Thyroid gland (tissue), 4 donors: Measurements from ENCODE around the gene ACSF3. TPM values are rescaled to one million over a fixed set of nuclear protein-coding genes. Genes with fewer than 3 reads are reported as not detected.

Experiments used
- DNase-seq, 2 donors: peaks; one replicate each; pipeline ENCODE4 v3.0.0-alpha.2; 2019
- H3K27ac ChIP-seq, 3 donors: fragments of 200-600 bp; sonication (generic); 1 replicate in 2 of 3; 2 replicates in 1 of 3; pipeline ENCODE4 v1.5.1; 2016 to 2019; ENCODE audit warnings: mild to moderate bottlenecking in 1 of 3, moderate library complexity in 1 of 3
- H3K27me3 ChIP-seq: fragments of 200-600 bp; sonication (generic); one replicate; pipeline ENCODE4 v1.5.1; 2019
- H3K36me3 ChIP-seq, 2 donors: fragments of 200-600 bp; sonication (generic); one replicate each; pipeline ENCODE4 v1.5.1; 2016 to 2019
- H3K4me1 ChIP-seq, 2 donors: fragments of 200-600 bp; sonication (generic); one replicate each; pipeline ENCODE4 v1.5.1; 2017 to 2019
- H3K4me3 ChIP-seq, 3 donors: fragments of 200-600 bp; sonication (generic); replicated peaks in 1 of 3; 1 replicate in 2 of 3; 2 replicates in 1 of 3; pipeline ENCODE4 v1.5.1; 2016; ENCODE audit warnings: mild to moderate bottlenecking in 1 of 3
- H3K9me3 ChIP-seq: fragments of 200-600 bp; sonication (generic); one replicate; pipeline ENCODE4 v1.5.1; 2017
- CTCF ChIP-seq, 6 experiments: fragments of 200-600 bp in 3 of 6; fragments of 450-650 bp in 3 of 6; sonication (generic) in 3 of 6; IDR thresholded peaks; one replicate each; pipeline ENCODE4 v1.5.1; 2016 to 2019; ENCODE audit warnings: antibody characterized with exemption in 6 of 6, mild to moderate bottlenecking in 2 of 6, inconsistent platforms in 1 of 6, moderate library complexity in 1 of 6
- POLR2A ChIP-seq, 2 donors: fragments of 450-650 bp; IDR thresholded peaks; one replicate each; pipeline ENCODE4 v1.6.1; 2017; ENCODE audit warnings: antibody characterized with exemption in 2 of 2, mild to moderate bottlenecking in 2 of 2, moderate library complexity in 1 of 2
- WGBS, 2 donors: methylation state at CpG; one replicate each; pipeline ENCODE4 v1.1.5; 2017; 5-methylcytosine and 5-hydroxymethylcytosine counted together
- intact Hi-C: fragments of 100-400 bp; cut with DNase I; formaldehyde crosslinking; loops from one replicate; pipeline ENCODE4 v1.15.1; 2023
- total RNA-seq, 4 donors: library from RNA; depleted of rRNA; stranded (reverse); fragments of >200 nt; gene quantifications; one replicate each; pipeline ENCODE4 v1.2.3, GENCODE V29; 2016

Gene ACSF3
- total RNA-seq, 4 donors from 2014 or later, result 30.1 to 51.2 (median 33.4) TPM

- Histone ChIP-seq H3K27ac (no peak overlapping the region), H3K36me3 (no peaks in the 10 kb centered on the region), H3K27me3 (no peaks in the 10 kb centered on the region), H3K4me3 (no peak overlapping the region), H3K4me1 (peaks cover 2 to 7% of the 10 kb centered on the region in 2 donors), H3K9me3 (no peaks in the 10 kb centered on the region)
- intact Hi-C loops, result loop anchor here (10.0 kb wide), 1 partner anchor 231 kb away; no protein-coding TSS in a partner anchor
- WGBS, 2 donors, result 83 to 94% methylated on average over 12 to 16 of the region's 27 CpGs
- TF ChIP-seq POLR2A (IDR thresholded peaks at IDR 0.05) (no peak), CTCF (IDR thresholded peaks at IDR 0.05) (no peak)
- DNase-seq, result no peak
These were observed 82.6 kb downstream of the ACSF3 start for GRCh38 chr16:89176147-89176690.

GRCh38 chr16:89176717-89177116, 83.1 kb downstream of the ACSF3 start:
- H3K4me1 ChIP-seq, result peaks cover 0 to 2% of the 10 kb centered on the region in 2 donors
- H3K9me3 ChIP-seq, result no peaks in the 10 kb centered on the region
- 83 to 87% methylated on average over 4 to 7 of the region's 9 CpGs for WGBS, 2 donors
- intact Hi-C loops, result loop anchor here (10.0 kb wide), 1 partner anchor 232 kb away; no protein-coding TSS in a partner anchor
- TF ChIP-seq POLR2A (IDR thresholded peaks at IDR 0.05) (no peak), CTCF (IDR thresholded peaks at IDR 0.05) (no peak)
- H3K4me3 ChIP-seq, result no peak overlapping the region
- no peak for DNase-seq
- H3K36me3 ChIP-seq, result no peaks in the 10 kb centered on the region
- no peaks in the 10 kb centered on the region for H3K27me3 ChIP-seq
- no peak overlapping the region for H3K27ac ChIP-seq

- Histone ChIP-seq H3K9me3 (no peaks in the 10 kb centered on the region), H3K27me3 (no peaks in the 10 kb centered on the region), H3K27ac (no peak overlapping the region), H3K4me1 (no peaks in the 10 kb centered on the region), H3K4me3 (no peak overlapping the region), H3K36me3 (no peaks in the 10 kb centered on the region)
- DNase-seq, result no peak
- TF ChIP-seq CTCF (IDR thresholded peaks at IDR 0.05) (no peak), POLR2A (IDR thresholded peaks at IDR 0.05) (no peak)
- intact Hi-C loops, result loop anchor here (10.0 kb wide), 1 partner anchor 233 kb away; no protein-coding TSS in a partner anchor
- 75 to 77% methylated on average over 7 to 12 of the region's 12 CpGs for WGBS, 2 donors
These were observed 83.8 kb downstream of the ACSF3 start for GRCh38 chr16:89177501-89177900.

- H3K9me3 ChIP-seq, result no peaks in the 10 kb centered on the region
- DNase-seq, result no peak
- TF ChIP-seq POLR2A (IDR thresholded peaks at IDR 0.05), result no peak
- no peak for TF ChIP-seq CTCF (IDR thresholded peaks at IDR 0.05)
- H3K4me1 ChIP-seq, result no peaks in the 10 kb centered on the region
- 79 to 86% methylated on average over 8 to 13 of the region's 24 CpGs for WGBS, 2 donors
- H3K4me3 ChIP-seq, result no peak overlapping the region
- intact Hi-C loops, result loop anchor here (10.0 kb wide), 1 partner anchor 234 kb away; no protein-coding TSS in a partner anchor
- H3K27me3 ChIP-seq, result no peaks in the 10 kb centered on the region
- H3K36me3 ChIP-seq, result no peaks in the 10 kb centered on the region
- no peak overlapping the region for H3K27ac ChIP-seq
These were observed 84.9 kb downstream of the ACSF3 start for GRCh38 chr16:89178453-89179147.

- Histone ChIP-seq H3K27me3 (no peaks in the 10 kb centered on the region), H3K4me1 (no peaks in the 10 kb centered on the region), H3K27ac (no peak overlapping the region), H3K36me3 (no peaks in the 10 kb centered on the region), H3K4me3 (no peak overlapping the region), H3K9me3 (no peaks in the 10 kb centered on the region)
- 89 to 91% methylated on average over 6 to 15 of the region's 19 CpGs for WGBS, 2 donors
- DNase-seq, result no peak
- TF ChIP-seq CTCF (IDR thresholded peaks at IDR 0.05), result no peak
- TF ChIP-seq POLR2A (IDR thresholded peaks at IDR 0.05), result no peak
- intact Hi-C loops, result loop anchor here (10.0 kb wide), 1 partner anchor 234 kb away; no protein-coding TSS in a partner anchor
These were observed 85.5 kb downstream of the ACSF3 start for GRCh38 chr16:89179148-89179484.
